Activated CD4-positive, alpha-beta T cell treated with anti-CD3 and anti-CD28 coated beads, Interleukin-2, amount 10 ng/mL, durations not matched to agents 7 days and 5 days (primary cell): Measurements from ENCODE around the gene FAM120B. TPM values are rescaled to one million over a fixed set of nuclear protein-coding genes. Genes with fewer than 3 reads are reported as not detected.

Experiments
- CTCF ChIA-PET: fragments of 350-600 bp; sonication (Branson Sonifier 250); formaldehyde crosslinking; loops from one replicate; lab custom pipeline; 2021; ENCODE audit warnings: antibody characterized with exemption; lab: Charles Lee
- POLR2A ChIA-PET: fragments of 350-600 bp; sonication (Branson Sonifier 250); formaldehyde crosslinking; loops from one replicate; lab custom pipeline; 2021; ENCODE audit warnings: antibody characterized with exemption; lab: Charles Lee
- DNase-seq: peaks from one replicate; pipeline ENCODE4 v3.0.0-alpha.2; 2020
- H3K27ac Mint-ChIP-seq: one replicate; pipeline ENCODE4 v1.8.0; 2021; ENCODE audit warnings: mild to moderate bottlenecking, moderate library complexity, mixed read lengths
- H3K27me3 Mint-ChIP-seq: one replicate; pipeline ENCODE4 v1.8.0; 2021; ENCODE audit warnings: mixed read lengths
- H3K36me3 Mint-ChIP-seq: one replicate; pipeline ENCODE4 v1.8.0; 2021; ENCODE audit warnings: low read depth, mixed read lengths
- H3K4me1 Mint-ChIP-seq: one replicate; pipeline ENCODE4 v1.8.0; 2021; ENCODE audit warnings: mixed read lengths
- H3K4me3 Mint-ChIP-seq: one replicate; pipeline ENCODE4 v1.8.0; 2021; ENCODE audit warnings: mild to moderate bottlenecking, moderate library complexity, mixed read lengths
- H3K9me3 Mint-ChIP-seq: one replicate; pipeline ENCODE4 v1.8.0; 2021; ENCODE audit warnings: mixed read lengths
- total RNA-seq, 2 experiments: library from RNA; stranded (reverse); gene quantifications; one replicate each; pipeline ENCODE4 v1.2.3, GENCODE V29; 2021

The FAM120B gene
- total RNA-seq, 2 experiments from 2014 or later: 29.8 to 33.0 TPM

DNA sequence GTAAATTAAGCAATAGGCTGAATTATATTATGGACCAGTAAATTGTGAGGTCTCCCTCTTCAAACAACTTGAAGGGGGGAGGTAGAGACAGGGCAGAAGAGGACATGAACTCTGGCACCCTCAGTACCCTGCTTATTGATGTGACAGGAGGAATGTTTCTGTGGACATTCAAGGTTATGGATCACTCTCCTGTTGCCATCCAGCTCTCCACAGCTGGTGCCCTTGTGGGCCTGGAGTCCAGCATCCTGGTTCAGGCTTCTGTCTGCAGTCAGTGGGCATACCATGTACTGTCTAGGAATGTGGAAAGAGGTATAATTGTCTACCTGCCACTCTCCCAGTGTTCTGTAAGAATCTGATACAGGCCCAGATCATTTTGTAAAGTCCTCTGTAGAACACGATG is 55.6 kb downstream of the FAM120B start:
- Mint-ChIP-seq H3K36me3 (peaks cover 30% of the 10 kb centered on the region), H3K4me3 (no peak overlapping the region), H3K9me3 (no peaks in the 10 kb centered on the region), H3K4me1 (no peaks in the 10 kb centered on the region), H3K27ac (no peak overlapping the region), H3K27me3 (no peaks in the 10 kb centered on the region)
- DNase-seq: no peak
- ChIA-PET POLR2A (no interaction called here), CTCF (interaction anchor here (1.2 kb wide), 1 partner anchor 58 kb away, joined by 4 read pairs; no protein-coding TSS in a partner anchor)

DNA sequence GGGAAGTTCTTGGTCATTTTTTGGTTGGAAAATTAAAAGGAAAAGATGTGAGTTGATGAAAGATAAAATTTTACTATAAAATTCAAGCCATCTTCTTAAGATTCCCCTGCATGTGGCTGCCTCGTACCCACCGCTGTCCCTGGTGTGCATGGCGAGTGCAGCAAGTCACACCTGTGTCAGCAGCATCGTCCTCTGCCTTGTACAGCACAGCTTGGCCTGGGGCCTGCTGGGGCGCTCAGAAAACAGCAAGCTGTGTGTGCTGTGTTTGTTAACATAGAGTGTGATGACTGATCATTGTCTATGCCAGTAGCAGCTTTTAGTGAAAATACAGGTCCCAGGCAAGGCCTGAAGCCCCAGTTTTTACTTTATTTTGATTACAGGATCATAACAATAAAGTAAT is 56.7 kb downstream of the FAM120B start:
- no peak overlapping the region for H3K4me3 Mint-ChIP-seq
- POLR2A ChIA-PET: no interaction called here
- no peak for DNase-seq
- no peak overlapping the region for H3K27ac Mint-ChIP-seq
- H3K27me3 Mint-ChIP-seq: no peaks in the 10 kb centered on the region
- H3K4me1 Mint-ChIP-seq: peaks cover 6% of the 10 kb centered on the region
- CTCF ChIA-PET: interaction anchor here (1.2 kb wide), 1 partner anchor 59 kb away, joined by 4 read pairs; no protein-coding TSS in a partner anchor
- H3K36me3 Mint-ChIP-seq: peaks cover 25% of the 10 kb centered on the region
- H3K9me3 Mint-ChIP-seq: no peaks in the 10 kb centered on the region

GRCh38 chr6:170365121-170365520 is 58.6 kb downstream of the FAM120B start:
- H3K4me3 Mint-ChIP-seq: no peak overlapping the region

DNA sequence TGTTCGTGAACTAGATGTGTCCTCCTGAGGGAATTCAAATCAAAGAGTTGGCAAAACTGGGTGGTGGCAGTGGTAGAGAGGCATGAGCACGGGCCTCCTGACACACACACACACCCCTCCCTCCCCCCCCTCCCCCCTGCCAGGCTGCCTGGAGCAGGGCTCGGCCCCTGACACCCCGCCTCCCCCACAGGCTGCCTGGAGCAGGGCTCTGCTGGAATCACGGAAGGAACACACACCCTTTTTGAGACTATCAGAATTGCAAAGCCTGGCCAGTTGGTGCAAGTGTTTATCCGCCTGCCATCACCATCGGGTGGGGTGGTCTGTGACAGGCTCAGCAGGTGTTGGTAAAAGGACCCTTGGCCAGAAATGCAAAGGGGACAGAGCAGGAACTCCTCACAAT is 59.0 kb downstream of the FAM120B start:
- ChIA-PET POLR2A (no interaction called here), CTCF (interaction anchor here (1.1 kb wide), 1 partner anchor 22 kb away, joined by 3 read pairs; no protein-coding TSS in a partner anchor)
- H3K36me3 Mint-ChIP-seq: peaks cover 18% of the 10 kb centered on the region
- no peaks in the 10 kb centered on the region for H3K27me3 Mint-ChIP-seq
- H3K27ac Mint-ChIP-seq: no peak overlapping the region
- peaks cover 12% of the 10 kb centered on the region for H3K4me1 Mint-ChIP-seq
- no peak overlapping the region for H3K4me3 Mint-ChIP-seq
- H3K9me3 Mint-ChIP-seq: no peaks in the 10 kb centered on the region
- DNase-seq: no peak

More at GRCh38 chr6:170365121-170365520, 58.6 kb downstream of the FAM120B start:
- peaks cover 9% of the 10 kb centered on the region for H3K4me1 Mint-ChIP-seq
- H3K9me3 Mint-ChIP-seq: no peaks in the 10 kb centered on the region
- no peak for DNase-seq
- ChIA-PET CTCF (interaction anchor here (1.0 to 1.3 kb wide), 2 partner anchors 13 to 15 kb away, joined by 3 read pairs; no protein-coding TSS in a partner anchor), POLR2A (no interaction called here)
- H3K36me3 Mint-ChIP-seq: peaks cover 19% of the 10 kb centered on the region
- H3K27me3 Mint-ChIP-seq: no peaks in the 10 kb centered on the region
- no peak overlapping the region for H3K27ac Mint-ChIP-seq

GRCh38 chr6:170366248-170366960 is 59.8 kb downstream of the FAM120B start:
- no peak overlapping the region for H3K27ac Mint-ChIP-seq
- DNase-seq: no peak
- H3K9me3 Mint-ChIP-seq: no peaks in the 10 kb centered on the region
- peaks cover 20% of the 10 kb centered on the region for H3K36me3 Mint-ChIP-seq
- ChIA-PET CTCF (interaction anchor here (1.1 kb wide), 1 partner anchor 22 kb away, joined by 3 read pairs; no protein-coding TSS in a partner anchor), POLR2A (no interaction called here)
- H3K4me3 Mint-ChIP-seq: no peak overlapping the region
- H3K27me3 Mint-ChIP-seq: no peaks in the 10 kb centered on the region
- peaks cover 15% of the 10 kb centered on the region for H3K4me1 Mint-ChIP-seq

DNA sequence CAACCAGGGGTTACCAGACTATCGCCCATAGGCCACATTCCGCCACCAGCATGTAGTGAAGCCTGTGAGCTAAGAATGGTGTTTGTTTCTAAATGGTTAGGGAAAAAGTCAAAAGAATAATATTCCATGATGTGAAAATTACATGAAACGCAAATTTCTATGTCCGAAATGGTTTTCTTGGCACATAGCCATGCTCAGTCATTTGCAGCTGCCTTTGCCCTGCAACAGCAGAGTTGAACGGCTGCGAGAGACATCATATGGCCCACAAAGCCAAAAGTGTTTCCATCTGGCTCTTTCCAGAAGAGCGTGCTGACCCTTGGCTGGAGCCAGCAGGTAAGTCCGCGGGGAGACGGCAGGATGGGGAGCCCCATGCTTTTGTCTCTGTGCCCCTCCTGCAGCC is 60.7 kb downstream of the FAM120B start:
- Mint-ChIP-seq H3K9me3 (no peaks in the 10 kb centered on the region), H3K4me1 (peaks cover 15% of the 10 kb centered on the region), H3K4me3 (no peak overlapping the region), H3K36me3 (peaks cover 23% of the 10 kb centered on the region), H3K27me3 (no peaks in the 10 kb centered on the region), H3K27ac (no peak overlapping the region)
- no peak for DNase-seq
- ChIA-PET CTCF (no interaction called here), POLR2A (no interaction called here)

DNA sequence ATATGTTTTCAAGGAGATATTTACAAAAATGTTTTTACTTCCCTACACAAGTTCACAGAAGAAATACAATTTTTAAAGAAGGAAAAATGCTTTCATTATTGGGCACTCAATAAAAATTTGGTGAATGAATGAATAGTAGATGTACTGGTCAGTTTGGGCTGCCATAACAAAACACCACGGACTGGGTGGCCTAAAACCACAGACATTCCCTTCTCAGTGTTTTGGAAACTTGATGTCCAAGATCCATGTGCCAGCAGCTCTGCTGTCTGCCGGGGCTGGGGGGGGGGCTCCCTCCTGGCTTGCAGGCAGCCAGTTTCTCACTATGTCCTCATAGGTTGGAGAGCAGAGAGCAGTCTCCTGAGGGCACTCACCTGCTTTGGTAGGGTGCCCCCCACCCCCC is 62.0 kb downstream of the FAM120B start:
- Mint-ChIP-seq H3K9me3 (no peaks in the 10 kb centered on the region), H3K27me3 (no peaks in the 10 kb centered on the region), H3K27ac (no peak overlapping the region), H3K4me3 (no peak overlapping the region), H3K36me3 (peaks cover 28% of the 10 kb centered on the region), H3K4me1 (peaks cover 15% of the 10 kb centered on the region)
- no peak for DNase-seq
- CTCF ChIA-PET: no interaction called here
- POLR2A ChIA-PET: no interaction called here

DNA sequence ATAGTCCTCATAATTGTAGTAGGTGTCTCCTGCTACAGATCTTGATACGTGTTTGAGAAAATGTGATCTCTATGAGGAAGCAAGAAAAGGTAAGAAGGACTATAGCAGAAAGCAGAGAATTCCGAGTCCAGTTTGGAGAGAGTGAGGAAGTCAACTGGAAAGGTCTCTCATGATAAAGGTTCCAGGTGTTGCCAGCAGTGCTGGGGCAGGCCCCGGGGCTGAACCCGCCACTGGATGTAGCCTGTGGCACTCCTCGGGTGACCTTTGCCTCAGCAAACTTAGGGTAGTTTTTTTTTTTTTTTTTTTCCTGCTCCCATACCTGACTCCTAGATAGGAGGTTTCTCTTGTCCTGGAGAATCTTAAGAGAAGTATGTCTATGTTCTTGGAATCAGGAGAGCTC is 62.8 kb downstream of the FAM120B start:
- Mint-ChIP-seq H3K9me3 (no peaks in the 10 kb centered on the region), H3K4me3 (no peak overlapping the region), H3K27ac (no peak overlapping the region), H3K36me3 (peaks cover 25% of the 10 kb centered on the region), H3K4me1 (peaks cover 15% of the 10 kb centered on the region), H3K27me3 (no peaks in the 10 kb centered on the region)
- CTCF ChIA-PET: no interaction called here
- POLR2A ChIA-PET: no interaction called here
- no peak for DNase-seq

GRCh38 chr6:170370416-170370815 is 63.9 kb downstream of the FAM120B start:
- Mint-ChIP-seq H3K27ac (no peak overlapping the region), H3K4me1 (peaks cover 15% of the 10 kb centered on the region), H3K36me3 (peaks cover 24% of the 10 kb centered on the region), H3K4me3 (no peak overlapping the region), H3K27me3 (no peaks in the 10 kb centered on the region), H3K9me3 (no peaks in the 10 kb centered on the region)
- ChIA-PET CTCF (no interaction called here), POLR2A (no interaction called here)
- no peak for DNase-seq

- Mint-ChIP-seq H3K36me3 (peaks cover 23% of the 10 kb centered on the region), H3K27me3 (no peaks in the 10 kb centered on the region), H3K9me3 (no peaks in the 10 kb centered on the region), H3K4me3 (no peak overlapping the region), H3K4me1 (peaks cover 15% of the 10 kb centered on the region), H3K27ac (no peak overlapping the region)
- ChIA-PET CTCF (interaction anchor here (1.0 kb wide), 1 partner anchor 12 kb away, joined by 3 read pairs; no protein-coding TSS in a partner anchor), POLR2A (no interaction called here)
- no peak for DNase-seq
Observed at GRCh38 chr6:170371080-170371479, 64.5 kb downstream of the FAM120B start.

DNA sequence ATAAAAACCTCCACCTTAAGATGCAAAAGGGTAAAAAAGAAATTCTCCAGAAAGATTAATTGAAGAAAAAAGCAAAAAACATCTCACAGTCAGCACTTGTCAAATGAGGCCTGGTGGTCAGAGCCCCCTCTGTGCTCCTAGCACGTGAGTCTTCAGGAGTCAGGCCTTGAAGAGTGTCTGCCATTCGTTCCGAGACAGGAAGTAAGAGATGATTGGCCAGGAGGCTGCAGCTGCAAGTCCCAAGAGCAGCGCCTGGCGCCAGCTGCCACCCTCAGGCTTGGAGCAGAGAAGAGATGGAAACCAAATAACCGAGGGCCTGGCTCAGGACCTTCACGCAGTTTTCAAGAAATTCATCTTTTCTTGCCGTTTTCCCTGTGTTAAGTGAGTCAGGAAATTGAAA is 65.0 kb downstream of the FAM120B start:
- Mint-ChIP-seq H3K36me3 (peaks cover 23% of the 10 kb centered on the region), H3K4me1 (peaks cover 17% of the 10 kb centered on the region), H3K27ac (no peak overlapping the region), H3K4me3 (no peak overlapping the region), H3K27me3 (no peaks in the 10 kb centered on the region), H3K9me3 (no peaks in the 10 kb centered on the region)
- ChIA-PET POLR2A (no interaction called here), CTCF (interaction anchor here (1.0 kb wide), 1 partner anchor 13 kb away, joined by 3 read pairs; no protein-coding TSS in a partner anchor)
- DNase-seq: no peak

GRCh38 chr6:170372380-170373325 is 66.1 kb downstream of the FAM120B start:
- POLR2A ChIA-PET: no interaction called here
- no peak overlapping the region for H3K27ac Mint-ChIP-seq
- no peak for DNase-seq
- H3K36me3 Mint-ChIP-seq: peaks cover 23% of the 10 kb centered on the region
- H3K27me3 Mint-ChIP-seq: no peaks in the 10 kb centered on the region
- H3K4me1 Mint-ChIP-seq: peaks cover 17% of the 10 kb centered on the region
- no peak overlapping the region for H3K4me3 Mint-ChIP-seq
- CTCF ChIA-PET: no interaction called here
- H3K9me3 Mint-ChIP-seq: no peaks in the 10 kb centered on the region
